ENCODE data around the gene ADGRG3. TPM values are rescaled to one million over a fixed set of nuclear protein-coding genes. Genes with fewer than 3 reads are reported as not detected.

The ADGRG3 gene
- total and polyA plus RNA-seq, 2 of the 13 experiments (the other 11 are each of a cell fraction or from before 2014, with no cell fraction given) = 2.7 to 11.8 TPM

- TF ChIP-seq ZNF784 (CRISPR knock-in tag; IDR thresholded peaks at IDR 0.05; ENCODE audit: borderline replicate concordance) = 0 out of 2 replicates have a peak, but pooled peaks have one; percentile 47
- TF ChIP-seq, protein P1, sequence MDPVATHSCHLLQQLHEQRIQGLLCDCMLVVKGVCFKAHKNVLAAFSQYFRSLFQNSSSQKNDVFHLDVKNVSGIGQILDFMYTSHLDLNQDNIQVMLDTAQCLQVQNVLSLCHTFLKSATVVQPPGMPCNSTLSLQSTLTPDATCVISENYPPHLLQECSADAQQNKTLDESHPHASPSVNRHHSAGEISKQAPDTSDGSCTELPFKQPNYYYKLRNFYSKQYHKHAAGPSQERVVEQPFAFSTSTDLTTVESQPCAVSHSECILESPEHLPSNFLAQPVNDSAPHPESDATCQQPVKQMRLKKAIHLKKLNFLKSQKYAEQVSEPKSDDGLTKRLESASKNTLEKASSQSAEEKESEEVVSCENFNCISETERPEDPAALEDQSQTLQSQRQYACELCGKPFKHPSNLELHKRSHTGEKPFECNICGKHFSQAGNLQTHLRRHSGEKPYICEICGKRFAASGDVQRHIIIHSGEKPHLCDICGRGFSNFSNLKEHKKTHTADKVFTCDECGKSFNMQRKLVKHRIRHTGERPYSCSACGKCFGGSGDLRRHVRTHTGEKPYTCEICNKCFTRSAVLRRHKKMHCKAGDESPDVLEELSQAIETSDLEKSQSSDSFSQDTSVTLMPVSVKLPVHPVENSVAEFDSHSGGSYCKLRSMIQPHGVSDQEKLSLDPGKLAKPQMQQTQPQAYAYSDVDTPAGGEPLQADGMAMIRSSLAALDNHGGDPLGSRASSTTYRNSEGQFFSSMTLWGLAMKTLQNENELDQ (CRISPR knock-in tag; IDR thresholded peaks at IDR 0.05; ENCODE audit: borderline replicate concordance) = peak; percentile 27; the same call in 1 of the 2 replicates
- TF ChIP-seq ZFP36 (IDR thresholded peaks at IDR 0.05; ENCODE audit: borderline replicate concordance, low read depth, low read length, partially characterized antibody) = no peak
- 0 out of 2 replicates have a peak, but pooled peaks have one; percentile 20 for TF ChIP-seq SIN3B (IDR thresholded peaks at IDR 0.05; ENCODE audit: low read length)
- peak; percentile 44; the same call in 1 of the 2 replicates for TF ChIP-seq ZNF788 (CRISPR knock-in tag; IDR thresholded peaks at IDR 0.05; ENCODE audit: borderline replicate concordance)
- peak; percentile 95 for TF ChIP-seq CEBPB (IDR thresholded peaks at IDR 0.05; ENCODE audit: borderline replicate concordance, low read depth, low read length)
- no peak for TF ChIP-seq ARNT (IDR thresholded peaks at IDR 0.05)
- TF ChIP-seq, protein P2, sequence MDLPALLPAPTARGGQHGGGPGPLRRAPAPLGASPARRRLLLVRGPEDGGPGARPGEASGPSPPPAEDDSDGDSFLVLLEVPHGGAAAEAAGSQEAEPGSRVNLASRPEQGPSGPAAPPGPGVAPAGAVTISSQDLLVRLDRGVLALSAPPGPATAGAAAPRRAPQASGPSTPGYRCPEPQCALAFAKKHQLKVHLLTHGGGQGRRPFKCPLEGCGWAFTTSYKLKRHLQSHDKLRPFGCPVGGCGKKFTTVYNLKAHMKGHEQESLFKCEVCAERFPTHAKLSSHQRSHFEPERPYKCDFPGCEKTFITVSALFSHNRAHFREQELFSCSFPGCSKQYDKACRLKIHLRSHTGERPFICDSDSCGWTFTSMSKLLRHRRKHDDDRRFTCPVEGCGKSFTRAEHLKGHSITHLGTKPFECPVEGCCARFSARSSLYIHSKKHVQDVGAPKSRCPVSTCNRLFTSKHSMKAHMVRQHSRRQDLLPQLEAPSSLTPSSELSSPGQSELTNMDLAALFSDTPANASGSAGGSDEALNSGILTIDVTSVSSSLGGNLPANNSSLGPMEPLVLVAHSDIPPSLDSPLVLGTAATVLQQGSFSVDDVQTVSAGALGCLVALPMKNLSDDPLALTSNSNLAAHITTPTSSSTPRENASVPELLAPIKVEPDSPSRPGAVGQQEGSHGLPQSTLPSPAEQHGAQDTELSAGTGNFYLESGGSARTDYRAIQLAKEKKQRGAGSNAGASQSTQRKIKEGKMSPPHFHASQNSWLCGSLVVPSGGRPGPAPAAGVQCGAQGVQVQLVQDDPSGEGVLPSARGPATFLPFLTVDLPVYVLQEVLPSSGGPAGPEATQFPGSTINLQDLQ (CRISPR knock-in tag; IDR thresholded peaks at IDR 0.05) = peak; percentile 77; the same call in 1 of the 2 replicates
- peak; percentile 20; the same call in 1 of the 2 replicates for TF ChIP-seq NFKB2 (CRISPR knock-in tag; IDR thresholded peaks at IDR 0.05; ENCODE audit: borderline replicate concordance)
- TF ChIP-seq GLI4 (CRISPR knock-in tag; IDR thresholded peaks at IDR 0.05; ENCODE audit: borderline replicate concordance) = peak; percentile 97
- TF ChIP-seq HES4 (CRISPR knock-in tag; IDR thresholded peaks at IDR 0.05; ENCODE audit: borderline replicate concordance) = 0 out of 2 replicates have a peak, but pooled peaks have one; percentile 45
- peak; percentile 95 for TF ChIP-seq SP2 (CRISPR knock-in tag; IDR thresholded peaks at IDR 0.05)
- no peak for TF ChIP-seq SNRNP70 (IDR thresholded peaks at IDR 0.05; ENCODE audit: low read depth, low read length)
- no peak for TF ChIP-seq CENPT (CRISPR knock-in tag; IDR thresholded peaks at IDR 0.05; ENCODE audit: low read depth)
- peak; percentile 19; the same call in 1 of the 2 replicates for TF ChIP-seq NCOA2 (CRISPR knock-in tag; IDR thresholded peaks at IDR 0.05)
- peak in 1 of 2 experiments; percentile 18; a peak in 1 of 4 replicates for TF ChIP-seq KLF16 (CRISPR knock-in tag; IDR thresholded peaks at IDR 0.05)
- no peak for TF ChIP-seq ZNF562 (CRISPR knock-in tag; IDR thresholded peaks at IDR 0.05; ENCODE audit: borderline replicate concordance)
- TF ChIP-seq ARID4A (CRISPR knock-in tag; IDR thresholded peaks at IDR 0.05; ENCODE audit: borderline replicate concordance) = peak; percentile 52
Observed at GRCh38 chr16:57734925-57735754, 67.0 kb downstream of the ADGRG3 start (continued).

Data from HepG2 (cell line).